Renal cortex interstitium (tissue), 11 donors: Measurements from ENCODE around the gene CDC34. TPM values are rescaled to one million over a fixed set of nuclear protein-coding genes. Genes with fewer than 3 reads are reported as not detected.

Source experiments
- DNase-seq, 11 donors: peaks; one replicate each; pipeline ENCODE4 v3.0.0-alpha.2; 2013; ENCODE audit warnings: low read depth in 9 of 11, low spot score in 4 of 11; ENCODE audit errors: extremely low read depth in 1 of 11
- polyA plus RNA-seq, 3 donors: library from polyadenylated mRNA; unstranded; fragments of 120-200 nt; gene quantifications; one replicate each; pipeline ENCODE4 v1.2.1, GENCODE V29; 2013; ENCODE audit not compliant: insufficient read length in 3 of 3

Gene CDC34
- polyA plus RNA-seq, 3 donors: 48.3 to 75.3 (median 61.7) TPM

DNA sequence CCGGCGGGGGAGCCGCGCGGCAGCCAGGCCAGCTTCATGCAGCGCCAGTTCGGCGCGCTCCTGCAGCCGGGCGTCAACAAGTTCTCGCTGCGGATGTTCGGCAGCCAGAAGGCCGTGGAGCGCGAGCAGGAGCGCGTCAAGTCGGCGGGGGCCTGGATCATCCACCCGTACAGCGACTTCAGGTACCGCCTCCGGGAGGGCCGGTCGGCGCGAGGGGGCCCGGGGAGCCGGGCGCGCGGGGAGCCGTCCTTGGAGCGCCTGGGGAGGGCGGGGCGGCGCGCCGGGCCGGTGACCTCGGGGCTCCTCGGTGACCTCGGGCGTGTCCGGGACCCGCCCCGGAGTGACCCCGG, 58.8 kb downstream of the CDC34 start:
- DNase-seq: no peak

- DNase-seq: no peak
Measured at GRCh38 chr19:590750-591098, 59.2 kb downstream of the CDC34 start.

DNA sequence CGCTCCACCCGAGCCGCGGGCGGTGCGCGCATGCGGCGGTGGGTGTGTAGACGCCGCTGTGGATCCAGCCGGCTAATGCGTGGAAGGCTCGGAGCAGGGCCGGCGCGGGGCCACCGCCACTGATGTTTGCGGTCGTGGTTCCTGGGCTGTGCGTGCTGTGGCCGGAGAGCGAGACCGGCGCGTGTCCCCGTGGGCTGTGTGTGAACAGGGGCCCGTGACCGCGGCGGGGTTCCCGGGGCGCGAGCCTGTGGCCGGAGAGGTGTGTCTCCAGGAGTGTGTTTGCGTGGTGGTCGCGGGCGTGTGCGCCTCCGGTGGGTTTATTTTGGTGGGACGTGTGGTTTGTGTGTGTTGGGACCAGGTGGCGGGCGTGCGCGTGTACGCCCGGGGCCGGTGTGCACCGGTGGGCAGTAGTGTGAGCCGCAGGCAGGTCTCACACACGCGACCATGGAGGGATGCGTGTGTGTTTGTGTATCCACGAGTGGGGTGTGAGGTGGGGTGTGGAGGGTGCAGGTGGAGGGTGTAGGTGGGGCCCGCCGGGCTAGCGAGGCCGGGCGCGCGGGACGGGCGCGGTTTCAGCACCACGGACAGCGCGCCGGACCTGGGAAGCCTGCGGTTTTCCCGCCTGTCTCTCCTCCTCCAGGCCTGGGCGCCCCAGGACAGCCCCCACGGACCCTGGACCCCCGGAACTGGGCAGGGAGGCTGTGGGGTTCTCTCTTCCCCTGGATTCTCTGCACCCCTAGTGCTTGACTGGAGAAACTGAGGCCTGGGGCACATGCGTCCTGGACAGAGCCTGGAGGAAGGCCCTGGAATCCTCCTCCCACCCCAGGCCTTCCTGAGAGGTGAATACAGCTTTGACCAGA, 59.8 kb downstream of the CDC34 start:
- DNase-seq: no peak

Other genes starting within 250 kb of the CDC34 start
- gene PLPP2, start 240.4 kb upstream of the CDC34 start, polyA plus RNA-seq: 1 to 10 TPM; 2.8 to 4.7 (median 3.0) TPM
- gene MIER2, start 187.0 kb upstream of the CDC34 start, polyA plus RNA-seq: 10 to 100 TPM; 24.7 to 31.1 (median 29.8) TPM
- 1 to 10 TPM; 2.0 to 3.9 (median 2.5) TPM for gene C2CD4C, start 122.6 kb upstream of the CDC34 start, polyA plus RNA-seq
- 10 to 100 TPM; 30.1 to 49.3 (median 33.1) TPM for gene SHC2, start 70.7 kb upstream of the CDC34 start, polyA plus RNA-seq
- 1 to 10 TPM; 3.4 to 6.5 (median 3.6) TPM for gene MADCAM1, start 35.3 kb upstream of the CDC34 start, polyA plus RNA-seq
- 10 to 100 TPM in 2 of 3 donors, 1 to 10 TPM in 1; 4.0 to 17.3 (median 13.0) TPM for gene TPGS1, start 24.3 kb upstream of the CDC34 start, polyA plus RNA-seq
- gene GZMM, start 12.3 kb downstream of the CDC34 start, polyA plus RNA-seq: under 1 TPM in 2 of 3 donors, not detected in 1; 0.29 to 0.53 TPM
- gene BSG, start 40.8 kb downstream of the CDC34 start, polyA plus RNA-seq: 100 to 1,000 TPM; 359 to 541 (median 496) TPM
- under 1 TPM; 0.40 to 0.45 (median 0.42) TPM for gene HCN2, start 58.1 kb downstream of the CDC34 start, polyA plus RNA-seq
- gene POLRMT, start 101.8 kb downstream of the CDC34 start, polyA plus RNA-seq: 10 to 100 TPM; 54.6 to 68.8 (median 58.1) TPM
- gene FGF22, start 108.1 kb downstream of the CDC34 start, polyA plus RNA-seq: 1 to 10 TPM in 1 of 3 donors, under 1 TPM in 2; 0.31 to 1.1 (median 0.92) TPM
- 10 to 100 TPM; 21.1 to 36.8 (median 35.7) TPM for gene RNF126, start 131.5 kb downstream of the CDC34 start, polyA plus RNA-seq
- gene FSTL3, start 144.6 kb downstream of the CDC34 start, polyA plus RNA-seq: 10 to 100 TPM; 14.8 to 26.8 (median 20.7) TPM
- gene PRSS57, start 163.7 kb downstream of the CDC34 start, polyA plus RNA-seq: under 1 TPM; 0.13 to 0.20 (median 0.19) TPM
- gene PALM, start 177.2 kb downstream of the CDC34 start, polyA plus RNA-seq: 100 to 1,000 TPM in 2 of 3 donors, 10 to 100 TPM in 1; 69.0 to 111 (median 105) TPM
- gene MISP, start 219.4 kb downstream of the CDC34 start, polyA plus RNA-seq: 10 to 100 TPM in 1 of 3 donors, 1 to 10 TPM in 2; 4.4 to 14.4 (median 5.8) TPM